Osteocyte (in vitro differentiated cells): ENCODE data around the gene CLIC3. TPM values are rescaled to one million over a fixed set of nuclear protein-coding genes. Genes with fewer than 3 reads are reported as not detected.

ENCODE experiments used
- DNase-seq: peaks from one replicate; pipeline ENCODE4 v3.0.0; 2021; ENCODE audit warnings: mixed read lengths; ENCODE audit not compliant: unreplicated experiment; ENCODE audit errors: extremely low spot score
- H3K27ac Mint-ChIP-seq: one replicate; pipeline ENCODE4 v1.8.0; 2021; ENCODE audit warnings: mild to moderate bottlenecking, mixed read lengths; ENCODE audit not compliant: unreplicated experiment
- H3K27me3 Mint-ChIP-seq: one replicate; pipeline ENCODE4 v1.8.0; 2021; ENCODE audit warnings: mixed read lengths; ENCODE audit not compliant: unreplicated experiment
- H3K36me3 Mint-ChIP-seq: one replicate; pipeline ENCODE4 v1.8.0; 2021; ENCODE audit warnings: mixed read lengths; ENCODE audit not compliant: unreplicated experiment
- H3K4me1 Mint-ChIP-seq: one replicate; pipeline ENCODE4 v1.8.0; 2021; ENCODE audit warnings: mixed read lengths; ENCODE audit not compliant: unreplicated experiment
- H3K4me3 Mint-ChIP-seq: one replicate; pipeline ENCODE4 v1.8.0; 2021; ENCODE audit warnings: mild to moderate bottlenecking, moderate library complexity, mixed read lengths; ENCODE audit not compliant: unreplicated experiment
- H3K9me3 Mint-ChIP-seq: one replicate; pipeline ENCODE4 v1.8.0; 2021; ENCODE audit warnings: mixed read lengths; ENCODE audit not compliant: unreplicated experiment
- total RNA-seq: library from RNA; stranded (reverse); gene quantifications from 2 replicates; pipeline ENCODE4 v1.2.1, GENCODE V29; 2021
- TF ChIP-seq, protein P1 (sequence below): fragments of 200-600 bp; sonication (generic); IDR thresholded peaks from 2 replicates; pipeline ENCODE4 v1.5.0; 2021; ENCODE audit warnings: antibody characterized with exemption, mild to moderate bottlenecking, moderate library complexity

The CLIC3 gene
- total RNA-seq, 1 donor from 2014 or later = not detected

DNA sequence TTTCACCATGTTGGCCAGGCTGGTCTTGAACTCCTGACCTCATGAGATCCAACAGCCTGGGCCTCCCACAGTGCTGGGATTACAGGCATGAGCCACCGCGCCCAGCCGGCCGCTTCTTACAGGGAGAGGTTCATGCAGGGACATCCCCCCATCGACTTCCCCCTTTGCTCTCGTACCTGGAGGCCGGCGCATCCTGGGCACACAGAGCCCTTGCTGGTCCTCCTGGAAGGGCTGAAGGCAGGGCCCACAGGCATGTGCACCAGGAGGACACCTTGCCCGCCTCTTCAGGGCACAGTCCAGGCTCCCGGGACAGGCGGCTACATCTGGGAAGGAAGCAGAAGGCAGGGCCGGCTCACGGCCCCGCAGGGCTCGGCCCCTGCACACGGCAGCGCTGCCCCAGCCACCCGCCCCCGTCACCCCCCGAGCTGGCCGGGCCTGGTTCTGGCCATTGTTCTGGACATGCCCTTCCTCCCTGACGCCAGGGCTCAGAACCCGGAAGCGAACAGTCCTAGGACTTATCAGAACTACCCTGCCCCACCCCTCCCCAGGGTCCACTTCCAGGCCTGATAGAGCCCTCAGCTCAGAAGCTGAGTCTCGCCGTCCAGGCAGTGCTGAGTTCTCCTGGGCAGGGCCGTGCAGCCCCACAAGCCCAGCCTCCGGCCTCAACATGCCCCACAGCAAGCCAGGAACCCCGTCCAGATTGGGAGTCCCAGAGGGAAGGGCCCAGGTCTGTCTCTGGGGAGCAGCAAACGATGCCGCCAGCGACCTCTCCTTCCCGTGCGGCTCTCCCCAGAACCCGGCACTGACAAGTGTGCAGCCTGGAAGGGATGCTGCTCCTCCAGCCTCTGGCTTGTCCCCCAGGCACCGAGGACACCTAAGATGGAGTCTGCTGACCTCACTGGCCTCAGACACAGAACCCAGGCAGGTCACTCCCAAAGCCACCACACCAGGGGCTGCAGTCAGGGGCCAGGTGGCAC, 46.7 kb upstream of the CLIC3 start:
- Mint-ChIP-seq H3K4me1 (peaks cover 9% of the 10 kb centered on the region), H3K36me3 (no peaks in the 10 kb centered on the region), H3K9me3 (no peaks in the 10 kb centered on the region), H3K27ac (no peak overlapping the region), H3K27me3 (peaks cover 6% of the 10 kb centered on the region), H3K4me3 (no peak overlapping the region)
- TF ChIP-seq, protein P1, sequence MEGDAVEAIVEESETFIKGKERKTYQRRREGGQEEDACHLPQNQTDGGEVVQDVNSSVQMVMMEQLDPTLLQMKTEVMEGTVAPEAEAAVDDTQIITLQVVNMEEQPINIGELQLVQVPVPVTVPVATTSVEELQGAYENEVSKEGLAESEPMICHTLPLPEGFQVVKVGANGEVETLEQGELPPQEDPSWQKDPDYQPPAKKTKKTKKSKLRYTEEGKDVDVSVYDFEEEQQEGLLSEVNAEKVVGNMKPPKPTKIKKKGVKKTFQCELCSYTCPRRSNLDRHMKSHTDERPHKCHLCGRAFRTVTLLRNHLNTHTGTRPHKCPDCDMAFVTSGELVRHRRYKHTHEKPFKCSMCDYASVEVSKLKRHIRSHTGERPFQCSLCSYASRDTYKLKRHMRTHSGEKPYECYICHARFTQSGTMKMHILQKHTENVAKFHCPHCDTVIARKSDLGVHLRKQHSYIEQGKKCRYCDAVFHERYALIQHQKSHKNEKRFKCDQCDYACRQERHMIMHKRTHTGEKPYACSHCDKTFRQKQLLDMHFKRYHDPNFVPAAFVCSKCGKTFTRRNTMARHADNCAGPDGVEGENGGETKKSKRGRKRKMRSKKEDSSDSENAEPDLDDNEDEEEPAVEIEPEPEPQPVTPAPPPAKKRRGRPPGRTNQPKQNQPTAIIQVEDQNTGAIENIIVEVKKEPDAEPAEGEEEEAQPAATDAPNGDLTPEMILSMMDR = no peak
- no peak for DNase-seq

DNA sequence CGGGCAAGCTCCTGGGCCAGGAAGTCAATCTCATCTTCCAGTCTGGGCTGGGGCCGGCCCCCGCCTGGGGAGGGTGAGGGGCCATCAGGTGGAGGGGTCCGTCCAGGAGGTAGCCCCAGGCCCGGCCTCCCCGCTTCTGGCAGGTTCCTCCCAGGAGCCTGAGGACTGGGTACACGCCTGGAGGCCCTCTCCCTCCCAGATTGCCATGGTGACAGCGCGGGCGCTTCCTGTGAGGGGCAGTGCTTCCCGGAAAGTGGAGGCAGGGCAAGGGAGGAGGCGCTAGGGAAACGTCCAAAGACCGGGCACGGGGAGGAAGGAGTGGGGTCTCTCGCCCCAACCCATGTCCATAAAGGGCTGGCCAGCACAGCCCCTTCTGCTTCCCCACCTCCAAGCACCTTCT, 44.8 kb upstream of the CLIC3 start:
- Mint-ChIP-seq H3K27ac (no peak overlapping the region), H3K9me3 (no peaks in the 10 kb centered on the region), H3K4me3 (no peak overlapping the region), H3K36me3 (peaks cover 3% of the 10 kb centered on the region), H3K27me3 (no peaks in the 10 kb centered on the region), H3K4me1 (peaks cover 9% of the 10 kb centered on the region)
- no peak for DNase-seq
- TF ChIP-seq, protein P1 = no peak

DNA sequence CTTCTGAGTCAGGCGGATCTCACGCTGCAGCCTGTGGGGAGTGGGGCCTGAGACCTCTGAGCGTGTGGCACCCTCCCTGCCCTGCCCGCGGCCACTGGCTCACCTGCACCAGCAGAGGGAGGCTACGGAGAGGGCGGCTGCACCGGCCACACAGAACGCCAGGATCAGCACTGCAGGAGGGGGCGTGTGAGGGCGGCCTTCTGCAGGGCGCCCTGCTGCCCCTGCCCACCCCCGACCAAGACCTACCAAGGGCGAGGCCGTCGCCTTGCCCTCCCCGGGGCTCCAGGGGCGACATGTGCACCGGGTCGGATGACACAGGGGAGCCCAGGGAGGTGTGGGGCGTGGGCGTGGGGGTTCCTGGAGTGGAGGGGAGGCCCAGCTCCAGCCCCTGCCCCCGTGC, 44.2 kb upstream of the CLIC3 start:
- TF ChIP-seq, protein P1 = no peak
- no peak for DNase-seq
- H3K27ac Mint-ChIP-seq = no peak overlapping the region
- H3K36me3 Mint-ChIP-seq = peaks cover 3% of the 10 kb centered on the region
- no peaks in the 10 kb centered on the region for H3K9me3 Mint-ChIP-seq
- H3K4me3 Mint-ChIP-seq = no peak overlapping the region
- H3K27me3 Mint-ChIP-seq = no peaks in the 10 kb centered on the region
- peaks cover 9% of the 10 kb centered on the region for H3K4me1 Mint-ChIP-seq

DNA sequence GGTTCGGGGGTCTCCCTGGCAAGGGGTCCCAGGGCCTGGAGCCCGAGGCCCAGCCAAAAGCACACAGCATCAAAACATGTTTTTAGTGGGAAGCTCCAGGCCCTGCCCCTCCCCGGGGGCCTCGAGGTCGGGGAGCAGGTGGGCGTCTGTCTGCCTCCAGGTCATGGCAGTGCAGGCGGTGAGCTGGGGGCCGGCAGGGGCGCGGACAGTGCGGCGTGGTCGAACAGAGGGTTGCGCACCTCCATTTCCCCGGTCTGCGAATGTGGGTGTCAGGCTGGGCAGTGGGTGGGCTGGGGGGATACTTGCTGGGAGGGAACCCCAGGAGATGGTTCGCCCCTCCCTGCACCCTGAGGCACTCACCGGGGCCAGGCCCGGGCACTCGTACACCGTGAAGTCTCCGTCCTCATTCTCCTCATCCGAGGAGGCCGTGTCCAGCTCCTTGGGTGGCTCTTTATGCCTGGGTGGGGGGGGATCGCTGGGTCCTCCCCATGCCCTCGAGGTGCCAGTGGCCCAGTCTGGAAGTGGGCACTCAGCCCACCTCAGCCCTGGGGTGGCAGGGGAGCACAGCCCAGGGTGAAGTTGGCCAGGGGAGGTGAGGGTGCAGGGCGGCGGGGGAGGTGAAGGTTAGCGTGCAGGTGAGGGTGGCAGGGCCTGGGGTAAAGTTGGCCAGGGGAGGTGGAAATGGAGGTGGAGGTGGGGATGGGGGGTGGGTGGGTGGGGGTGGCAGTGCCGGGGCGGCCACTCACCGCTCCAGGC, 43.4 kb upstream of the CLIC3 start:
- H3K27ac Mint-ChIP-seq = no peak overlapping the region

More for the DNA sequence above, 43.4 kb upstream of the CLIC3 start:
- peaks cover 4% of the 10 kb centered on the region for H3K4me1 Mint-ChIP-seq
- H3K4me3 Mint-ChIP-seq = no peak overlapping the region
- TF ChIP-seq, protein P1 = no peak
- no peaks in the 10 kb centered on the region for H3K9me3 Mint-ChIP-seq
- H3K27me3 Mint-ChIP-seq = no peaks in the 10 kb centered on the region
- peaks cover 3% of the 10 kb centered on the region for H3K36me3 Mint-ChIP-seq
- DNase-seq = no peak
